ENCODE data around the gene KRTAP12-3.
A peak's percentile ranks its signal among the peaks of the same experiment; 100 is the strongest.

Gene KRTAP12-3

GRCh38 chr21:44617071-44617501 lies 40.6 kb upstream of the KRTAP12-3 start:
- no peak overlapping the region for H2BK15ac ChIP-seq (ENCODE audit: low read length)
- H4K91ac ChIP-seq (ENCODE audit: low read depth, low read length, poor library complexity): no peak overlapping the region
- H4K8ac ChIP-seq (ENCODE audit: low read depth, low read length): no peak overlapping the region
- WGBS, 2 donors (ENCODE audit: extremely low coverage in 2 of 2, insufficient read length in 2 of 2, insufficient replicate concordance in 1 of 2): no CpG with 5 or more reads among the region's 8 CpGs
- H2AFZ ChIP-seq (ENCODE audit: low read length): no peak overlapping the region
- H3K4ac ChIP-seq (ENCODE audit: low read length): no peak overlapping the region
- H3K23ac ChIP-seq (ENCODE audit: low read depth, low read length, poor library complexity): no peak overlapping the region
- no peak overlapping the region for H3K9ac ChIP-seq (ENCODE audit: low read depth, low read length, poor library complexity)
- no peak overlapping the region for H3K4me3 ChIP-seq (ENCODE audit: low read length in 2 of 2)
- no peaks in the 10 kb centered on the region for H3K27me3 ChIP-seq (ENCODE audit: control insufficient read depth in 3 of 3, insufficient read depth in 3 of 3, low read depth in 1 of 3, low read length in 3 of 3)
- H3K9me3 ChIP-seq (replicated peaks in 1 of 2; ENCODE audit: control insufficient read depth in 2 of 2, insufficient read depth in 1 of 2, low read depth in 1 of 2, low read length in 2 of 2): peaks cover 2 to 5% of the 10 kb centered on the region in 2 donors
- H3K4me2 ChIP-seq (ENCODE audit: insufficient read depth, low read length, poor library complexity, severe bottlenecking): no peak overlapping the region
- H3K27ac ChIP-seq (replicated peaks; ENCODE audit: low read length): no peak overlapping the region
- no peak overlapping the region for H2BK120ac ChIP-seq (ENCODE audit: low read depth, low read length)
- H2BK5ac ChIP-seq (ENCODE audit: low read length): peak overlapping the region; percentile 26
- H3K14ac ChIP-seq (ENCODE audit: low read length): no peak overlapping the region
- peak overlapping the region; percentile 78 for H3K18ac ChIP-seq (ENCODE audit: low read length)
- H2BK12ac ChIP-seq (ENCODE audit: low read length): peak overlapping the region; percentile 60
- DNase-seq (ENCODE audit: low spot score): no peak
- H3K4me1 ChIP-seq (ENCODE audit: control insufficient read depth in 2 of 2, insufficient read depth in 1 of 2, low read depth in 1 of 2, low read length in 2 of 2): no peaks in the 10 kb centered on the region
- peak overlapping the region; percentile 41 for H2AK5ac ChIP-seq (ENCODE audit: low read depth, low read length)
- no peaks in the 10 kb centered on the region for H3K79me1 ChIP-seq (ENCODE audit: low read depth, low read length)
- H3K36me3 ChIP-seq (replicated peaks in 1 of 2; ENCODE audit: control insufficient read depth in 2 of 2, insufficient read depth in 2 of 2, low read length in 2 of 2): no peaks in the 10 kb centered on the region

GRCh38 chr21:44618504-44618903 lies 39.2 kb upstream of the KRTAP12-3 start:
- Histone ChIP-seq H3K27ac (replicated peaks; ENCODE audit: low read length) (no peak overlapping the region), H3K4me3 (ENCODE audit: low read length in 2 of 2) (no peak overlapping the region), H3K14ac (ENCODE audit: low read length) (no peak overlapping the region), H3K36me3 (replicated peaks in 1 of 2; ENCODE audit: control insufficient read depth in 2 of 2, insufficient read depth in 2 of 2, low read length in 2 of 2) (no peaks in the 10 kb centered on the region), H3K23ac (ENCODE audit: low read depth, low read length, poor library complexity) (no peak overlapping the region), H3K4me2 (ENCODE audit: insufficient read depth, low read length, poor library complexity, severe bottlenecking) (no peak overlapping the region), H2BK120ac (ENCODE audit: low read depth, low read length) (no peak overlapping the region), H3K27me3 (ENCODE audit: control insufficient read depth in 3 of 3, insufficient read depth in 3 of 3, low read depth in 1 of 3, low read length in 3 of 3) (no peaks in the 10 kb centered on the region), H2BK15ac (ENCODE audit: low read length) (no peak overlapping the region), H2AFZ (ENCODE audit: low read length) (no peak overlapping the region), H2BK12ac (ENCODE audit: low read length) (no peak overlapping the region), H3K79me1 (ENCODE audit: low read depth, low read length) (no peaks in the 10 kb centered on the region), H3K18ac (ENCODE audit: low read length) (no peak overlapping the region), H4K8ac (ENCODE audit: low read depth, low read length) (no peak overlapping the region), H2AK5ac (ENCODE audit: low read depth, low read length) (no peak overlapping the region), H3K4me1 (ENCODE audit: control insufficient read depth in 2 of 2, insufficient read depth in 1 of 2, low read depth in 1 of 2, low read length in 2 of 2) (no peaks in the 10 kb centered on the region), H3K4ac (ENCODE audit: low read length) (no peak overlapping the region), H2BK5ac (ENCODE audit: low read length) (no peak overlapping the region), H3K9ac (ENCODE audit: low read depth, low read length, poor library complexity) (no peak overlapping the region), H4K91ac (ENCODE audit: low read depth, low read length, poor library complexity) (no peak overlapping the region), H3K9me3 (replicated peaks in 1 of 2; ENCODE audit: control insufficient read depth in 2 of 2, insufficient read depth in 1 of 2, low read depth in 1 of 2, low read length in 2 of 2) (peaks cover 5% of the 10 kb centered on the region in 2 donors)
- no CpG with 5 or more reads among the region's 4 CpGs for WGBS, 2 donors (ENCODE audit: extremely low coverage in 2 of 2, insufficient read length in 2 of 2, insufficient replicate concordance in 1 of 2)
- DNase-seq (ENCODE audit: low spot score): no peak

DNA sequence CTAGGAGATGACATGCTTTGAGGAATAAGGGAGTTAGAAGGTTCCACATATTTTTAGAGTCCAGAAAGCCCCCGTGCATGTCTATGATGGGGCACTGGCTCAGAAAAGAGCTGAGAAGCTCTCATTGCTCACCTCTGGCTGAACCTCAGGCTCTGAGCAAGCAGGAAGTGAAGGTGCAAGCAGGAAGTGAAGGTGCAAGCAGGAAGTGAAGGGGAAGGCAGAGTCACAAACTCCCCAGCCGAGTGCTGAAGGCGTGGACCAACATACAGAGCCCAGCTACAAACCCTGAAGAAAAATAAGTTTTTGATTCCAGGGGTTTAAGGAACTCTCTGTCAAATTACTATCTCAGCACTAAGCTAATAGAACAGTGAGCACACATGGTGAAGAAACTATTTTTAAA lies 38.8 kb upstream of the KRTAP12-3 start:
- Histone ChIP-seq H2AK5ac (ENCODE audit: low read depth, low read length) (no peak overlapping the region), H3K79me1 (ENCODE audit: low read depth, low read length) (no peaks in the 10 kb centered on the region), H4K8ac (ENCODE audit: low read depth, low read length) (no peak overlapping the region), H3K18ac (ENCODE audit: low read length) (no peak overlapping the region), H3K4me2 (ENCODE audit: insufficient read depth, low read length, poor library complexity, severe bottlenecking) (no peak overlapping the region), H3K4ac (ENCODE audit: low read length) (no peak overlapping the region), H3K27ac (replicated peaks; ENCODE audit: low read length) (no peak overlapping the region), H2AFZ (ENCODE audit: low read length) (no peak overlapping the region), H3K9ac (ENCODE audit: low read depth, low read length, poor library complexity) (no peak overlapping the region), H3K36me3 (replicated peaks in 1 of 2; ENCODE audit: control insufficient read depth in 2 of 2, insufficient read depth in 2 of 2, low read length in 2 of 2) (no peaks in the 10 kb centered on the region), H2BK5ac (ENCODE audit: low read length) (no peak overlapping the region), H2BK15ac (ENCODE audit: low read length) (no peak overlapping the region), H2BK120ac (ENCODE audit: low read depth, low read length) (no peak overlapping the region), H2BK12ac (ENCODE audit: low read length) (no peak overlapping the region), H3K9me3 (replicated peaks in 1 of 2; ENCODE audit: control insufficient read depth in 2 of 2, insufficient read depth in 1 of 2, low read depth in 1 of 2, low read length in 2 of 2) (peaks cover 5% of the 10 kb centered on the region in 2 donors), H3K4me3 (ENCODE audit: low read length in 2 of 2) (no peak overlapping the region), H4K91ac (ENCODE audit: low read depth, low read length, poor library complexity) (no peak overlapping the region), H3K23ac (ENCODE audit: low read depth, low read length, poor library complexity) (no peak overlapping the region), H3K4me1 (ENCODE audit: control insufficient read depth in 2 of 2, insufficient read depth in 1 of 2, low read depth in 1 of 2, low read length in 2 of 2) (no peaks in the 10 kb centered on the region), H3K27me3 (ENCODE audit: control insufficient read depth in 3 of 3, insufficient read depth in 3 of 3, low read depth in 1 of 3, low read length in 3 of 3) (no peaks in the 10 kb centered on the region), H3K14ac (ENCODE audit: low read length) (no peak overlapping the region)
- WGBS, 2 donors (ENCODE audit: extremely low coverage in 2 of 2, insufficient read length in 2 of 2, insufficient replicate concordance in 1 of 2): no CpG with 5 or more reads among the region's 3 CpGs
- DNase-seq (ENCODE audit: low spot score): no peak

DNA sequence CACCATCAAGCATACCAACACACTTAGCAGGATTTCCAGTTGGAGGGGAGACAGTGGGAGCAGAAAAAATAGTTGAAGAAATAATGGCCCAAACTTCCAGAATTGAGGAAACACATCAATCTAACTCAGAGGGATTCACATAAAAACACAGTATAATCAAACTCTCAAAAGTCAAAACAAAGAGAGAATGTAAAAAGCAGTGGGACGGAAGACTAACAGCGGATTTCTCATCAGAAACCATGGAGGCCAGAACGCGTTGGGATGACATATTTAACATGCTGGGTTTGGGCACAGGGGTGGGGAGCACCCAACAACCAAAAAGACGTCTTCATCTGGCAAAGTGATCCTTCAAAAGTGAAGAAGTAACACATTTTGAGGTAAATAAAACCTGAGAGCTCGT lies 37.8 kb upstream of the KRTAP12-3 start:
- H3K23ac ChIP-seq (ENCODE audit: low read depth, low read length, poor library complexity): no peak overlapping the region
- no peak overlapping the region for H2BK5ac ChIP-seq (ENCODE audit: low read length)
- peaks cover 8 to 9% of the 10 kb centered on the region in 2 donors for H3K9me3 ChIP-seq (replicated peaks in 1 of 2; ENCODE audit: control insufficient read depth in 2 of 2, insufficient read depth in 1 of 2, low read depth in 1 of 2, low read length in 2 of 2)
- no peak overlapping the region for H3K27ac ChIP-seq (replicated peaks; ENCODE audit: low read length)
- H2BK120ac ChIP-seq (ENCODE audit: low read depth, low read length): no peak overlapping the region
- H3K4ac ChIP-seq (ENCODE audit: low read length): no peak overlapping the region
- H2BK15ac ChIP-seq (ENCODE audit: low read length): no peak overlapping the region
- no peak overlapping the region for H3K14ac ChIP-seq (ENCODE audit: low read length)
- H2BK12ac ChIP-seq (ENCODE audit: low read length): no peak overlapping the region
- no peak for DNase-seq (ENCODE audit: low spot score)
- no peak overlapping the region for H2AK5ac ChIP-seq (ENCODE audit: low read depth, low read length)
- H3K18ac ChIP-seq (ENCODE audit: low read length): no peak overlapping the region
- no peaks in the 10 kb centered on the region for H3K79me1 ChIP-seq (ENCODE audit: low read depth, low read length)
- WGBS, 2 donors (ENCODE audit: extremely low coverage in 2 of 2, insufficient read length in 2 of 2, insufficient replicate concordance in 1 of 2): no CpG with 5 or more reads among the region's 6 CpGs
- H2AFZ ChIP-seq (ENCODE audit: low read length): no peak overlapping the region
- no peaks in the 10 kb centered on the region for H3K4me1 ChIP-seq (ENCODE audit: control insufficient read depth in 2 of 2, insufficient read depth in 1 of 2, low read depth in 1 of 2, low read length in 2 of 2)
- H4K91ac ChIP-seq (ENCODE audit: low read depth, low read length, poor library complexity): no peak overlapping the region
- H3K4me3 ChIP-seq (ENCODE audit: low read length in 2 of 2): no peak overlapping the region
- H3K36me3 ChIP-seq (replicated peaks in 1 of 2; ENCODE audit: control insufficient read depth in 2 of 2, insufficient read depth in 2 of 2, low read length in 2 of 2): no peaks in the 10 kb centered on the region
- no peak overlapping the region for H3K9ac ChIP-seq (ENCODE audit: low read depth, low read length, poor library complexity)
- no peak overlapping the region for H4K8ac ChIP-seq (ENCODE audit: low read depth, low read length)
- H3K4me2 ChIP-seq (ENCODE audit: insufficient read depth, low read length, poor library complexity, severe bottlenecking): no peak overlapping the region
- H3K27me3 ChIP-seq (ENCODE audit: control insufficient read depth in 3 of 3, insufficient read depth in 3 of 3, low read depth in 1 of 3, low read length in 3 of 3): no peaks in the 10 kb centered on the region
